Colon (tissue), 2 donors: Measurements from ENCODE around the gene RASA2.

ENCODE experiments used
- FAIRE-seq: peaks from 2 replicates; lab custom pipeline; 2012; peaks lifted over from hg19 to GRCh38; lab: Jason Lieb, UNC
- donor health status: control.
- donor health status: control.

RASA2 gene

GRCh38 chr3:141646760-141647561 is 160.1 kb downstream of the RASA2 start:
- FAIRE-seq: no peak

GRCh38 chr3:141647562-141647915 is 160.7 kb downstream of the RASA2 start:
- no peak for FAIRE-seq

DNA sequence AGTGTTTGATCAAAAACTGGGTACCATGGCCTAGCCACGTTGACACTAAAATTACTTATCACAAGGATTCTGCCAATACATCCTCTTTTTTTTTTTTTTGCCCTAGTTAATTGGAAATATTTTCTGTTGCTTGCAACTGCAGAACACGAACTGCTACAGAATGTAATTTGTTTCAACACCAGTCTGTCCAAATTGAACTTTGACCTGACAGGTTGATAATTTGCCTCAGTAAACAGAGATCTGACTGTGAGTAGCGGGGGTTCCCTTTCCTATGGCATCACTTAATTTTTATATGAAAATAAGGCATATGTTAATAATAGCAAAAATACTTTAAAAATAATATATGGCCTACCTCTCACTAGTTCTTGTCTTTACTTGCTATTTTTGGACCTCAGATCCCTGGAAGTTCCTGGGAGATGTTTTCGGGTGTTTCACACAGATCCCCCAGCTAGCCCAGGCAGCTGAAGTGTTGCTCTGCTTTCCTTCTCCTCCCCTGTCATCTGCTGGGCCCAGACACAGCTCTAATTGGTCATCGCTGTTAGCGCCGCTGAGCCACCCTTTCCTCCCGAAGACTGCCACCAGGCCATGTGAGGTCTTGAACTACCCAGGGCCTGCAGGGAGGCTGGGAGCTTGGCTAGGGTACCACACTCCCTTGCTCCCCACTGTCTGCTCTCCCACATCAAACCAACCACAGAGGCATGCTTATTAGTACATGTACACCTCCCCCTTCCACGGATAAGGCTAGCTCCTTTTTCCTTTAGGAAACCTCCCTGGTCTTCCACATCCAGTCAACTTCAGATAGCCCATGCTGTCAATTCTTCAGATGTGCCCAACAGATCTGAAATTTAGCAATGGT is 161.5 kb downstream of the RASA2 start:
- FAIRE-seq: no peak

DNA sequence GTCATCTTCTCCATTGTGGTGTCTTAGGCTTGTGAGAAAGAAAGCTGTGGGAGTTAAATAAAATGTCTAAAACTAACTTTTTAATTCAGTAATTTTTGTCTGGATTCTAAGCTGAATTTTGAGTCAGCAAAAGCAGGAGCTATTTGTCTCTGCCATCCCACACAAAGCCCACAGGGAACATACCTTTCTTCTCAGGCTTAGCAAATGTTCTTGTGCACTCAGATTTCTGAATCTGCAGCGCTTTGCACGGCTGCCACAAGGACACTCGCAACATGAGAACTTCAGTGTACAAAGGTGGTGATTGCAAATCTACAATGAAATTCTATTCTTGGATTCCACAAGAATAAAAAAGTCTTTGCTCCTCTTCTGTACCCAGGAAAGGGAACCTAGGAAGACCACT is 163.0 kb downstream of the RASA2 start:
- no peak for FAIRE-seq

DNA sequence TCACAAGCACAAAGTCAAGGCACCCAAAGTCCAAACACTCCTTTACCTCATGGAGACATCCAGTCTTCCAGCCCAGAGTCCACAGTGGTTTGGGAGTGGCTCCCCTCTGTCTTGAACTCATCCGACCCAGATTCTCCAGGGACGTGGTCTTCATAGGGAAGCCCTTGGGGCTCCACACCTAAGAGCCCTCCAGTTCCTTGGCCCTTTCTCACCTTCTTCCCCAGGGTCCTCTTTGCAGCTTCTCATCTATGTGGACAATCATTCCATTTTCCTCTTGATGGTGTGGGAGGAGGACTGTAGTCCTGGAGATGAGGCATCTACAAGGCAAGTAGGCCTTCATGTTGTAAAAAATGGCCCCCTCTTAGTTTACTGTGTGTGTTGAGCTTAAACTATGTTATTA is 164.0 kb downstream of the RASA2 start:
- no peak for FAIRE-seq

- FAIRE-seq: no peak
Observed at GRCh38 chr3:141651409-141651808, 164.6 kb downstream of the RASA2 start.

GRCh38 chr3:141652349-141652748 is 165.5 kb downstream of the RASA2 start:
- FAIRE-seq: no peak

DNA sequence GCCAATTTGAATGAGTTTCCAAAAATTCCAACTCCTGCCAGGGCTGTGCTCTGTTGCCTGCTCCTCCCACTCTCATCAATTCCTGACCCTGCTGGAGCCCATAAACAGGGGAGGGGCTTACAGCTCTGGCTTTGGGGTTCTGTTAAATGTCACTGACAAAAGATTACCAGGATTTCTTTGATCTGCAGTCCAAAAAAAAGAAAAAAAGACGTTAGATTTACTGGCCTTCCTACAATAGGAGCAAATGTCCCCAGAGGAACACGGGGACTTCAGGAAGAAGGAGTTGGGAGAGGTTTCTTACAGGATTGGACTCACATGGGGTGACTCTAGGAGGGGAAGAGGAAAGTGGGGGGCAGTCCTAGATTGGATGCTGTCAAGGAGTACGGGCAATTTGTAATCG is 167.0 kb downstream of the RASA2 start:
- no peak for FAIRE-seq

DNA sequence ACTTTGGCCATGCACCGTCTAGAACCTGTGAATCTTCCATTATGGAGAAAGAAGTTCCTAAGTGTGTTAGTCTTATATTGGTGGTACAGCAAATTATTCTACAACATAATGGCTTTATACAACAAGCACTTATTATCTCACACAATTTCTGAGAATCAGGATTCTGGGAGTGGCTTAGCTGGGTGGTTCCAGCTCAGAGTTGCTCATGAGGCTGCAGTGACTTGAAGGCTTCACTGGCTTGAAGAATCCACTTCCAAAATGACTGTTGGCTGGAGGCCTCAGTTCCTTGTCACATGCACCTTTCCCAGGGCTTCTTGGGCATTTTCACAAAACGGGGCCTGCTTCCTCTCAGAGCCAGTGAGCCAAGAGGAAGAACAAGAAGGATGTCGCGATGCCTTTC is 169.0 kb downstream of the RASA2 start:
- no peak for FAIRE-seq

DNA sequence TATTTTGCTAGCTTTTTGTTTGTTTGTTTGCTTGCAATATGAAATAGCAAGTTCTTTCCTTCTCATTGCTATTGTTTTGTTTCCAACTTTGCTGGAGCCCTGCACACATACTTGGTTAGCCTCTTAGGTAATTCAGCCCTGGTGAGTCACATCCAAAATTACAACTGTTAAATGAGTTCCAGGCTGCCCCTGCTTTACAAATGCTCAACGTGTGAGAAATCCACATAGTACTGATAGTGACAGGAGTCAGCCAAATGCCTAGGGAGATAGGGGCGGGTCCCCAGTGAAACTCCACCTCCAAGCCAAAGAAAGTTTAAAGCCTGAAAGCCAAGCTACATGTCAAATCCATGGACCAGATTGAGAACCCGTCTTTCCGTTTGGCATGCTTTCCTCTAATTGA is 169.9 kb downstream of the RASA2 start:
- FAIRE-seq: no peak

DNA sequence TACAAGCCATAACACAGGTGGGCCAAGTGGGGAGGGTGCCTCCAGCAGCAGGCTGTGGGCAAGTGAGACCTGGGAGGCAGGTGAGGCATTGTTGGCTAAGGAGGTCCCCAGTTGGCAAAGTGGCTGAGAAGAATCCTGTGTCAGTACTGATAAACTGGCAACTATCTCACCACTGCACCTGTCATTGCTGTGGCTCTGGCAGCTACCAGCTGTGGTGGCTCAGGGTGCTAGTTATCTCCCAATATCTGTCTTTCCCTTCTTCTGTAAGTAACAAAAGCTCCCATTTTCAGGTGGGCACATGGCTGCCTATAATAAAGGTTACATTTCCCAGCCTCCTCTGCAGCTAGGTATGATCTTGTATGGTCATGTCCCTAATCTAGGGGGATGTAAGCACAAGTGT is 170.7 kb downstream of the RASA2 start:
- FAIRE-seq: no peak

GRCh38 chr3:141659821-141660613 is 173.2 kb downstream of the RASA2 start:
- FAIRE-seq: no peak

DNA sequence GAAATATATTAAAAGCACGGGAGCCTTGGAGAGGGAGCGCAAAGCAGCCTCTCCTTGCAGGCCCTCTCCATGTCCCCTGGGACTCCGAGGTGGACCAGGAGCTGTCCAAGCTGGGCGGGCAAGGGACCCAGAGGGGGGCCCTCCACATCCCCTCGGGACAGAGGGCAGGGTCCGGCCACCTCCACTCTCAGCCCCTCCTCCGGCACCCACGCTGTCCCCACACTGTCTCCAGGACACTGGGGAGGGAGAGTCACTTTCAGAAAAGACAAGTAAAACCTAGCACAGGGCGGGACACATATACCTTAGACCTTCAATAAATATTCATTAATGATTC is 173.8 kb downstream of the RASA2 start:
- no peak for FAIRE-seq

GRCh38 chr3:141661229-141662196 is 174.7 kb downstream of the RASA2 start:
- FAIRE-seq: no peak

DNA sequence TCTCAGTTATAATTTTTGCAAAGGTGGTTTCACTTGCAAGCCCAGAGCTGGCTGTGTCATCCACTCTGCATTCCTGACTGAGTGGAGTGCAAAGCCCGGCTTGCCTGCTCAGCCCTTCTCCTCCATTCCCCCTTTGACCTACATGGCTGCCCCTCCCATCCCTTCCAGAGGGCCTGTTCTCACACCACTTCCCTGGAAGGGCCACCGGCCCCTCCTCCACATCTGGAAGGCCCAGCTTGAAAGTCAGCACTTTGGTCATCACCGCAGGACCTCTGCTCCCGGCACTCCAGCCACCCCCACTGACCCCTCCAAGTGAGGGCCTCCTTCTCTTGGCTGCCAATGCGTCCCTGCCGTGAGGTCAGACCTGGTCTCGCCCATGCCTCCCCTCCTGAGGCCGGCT is 177.2 kb downstream of the RASA2 start:
- no peak for FAIRE-seq
